HG03558 (cell line): ENCODE measurements around the gene SEC24C.
"Not testable (repeated sequence)": the region's sequence is repeated elsewhere in the genome, so short reads cannot be mapped to it uniquely, and the experiment has no call there.

ENCODE experiments used
- ATAC-seq: cut with Tn5 transposase; IDR thresholded peaks from one replicate; pipeline ENCODE4 v1.9.1; 2021; ENCODE audit warnings: moderate number of reproducible peaks; ENCODE audit not compliant: unreplicated experiment; ENCODE audit errors: extremely low read depth

Gene SEC24C

GRCh38 chr10:73730153-73730906, 13.8 kb upstream of the SEC24C start:
- ATAC-seq, result peak; percentile 44

- ATAC-seq, result no peak
These were observed 12.4 kb upstream of the SEC24C start for GRCh38 chr10:73731588-73732375.

- ATAC-seq, result no peak
These were observed 11.7 kb upstream of the SEC24C start for GRCh38 chr10:73732426-73732825.

- no peak for ATAC-seq
These were observed 11.1 kb upstream of the SEC24C start for GRCh38 chr10:73732931-73733623.

- ATAC-seq, result no peak
These were observed 10.0 kb upstream of the SEC24C start for GRCh38 chr10:73734028-73734720.

- no peak for ATAC-seq
These were observed 9.3 kb upstream of the SEC24C start for GRCh38 chr10:73734796-73735305.

- ATAC-seq, result not testable (repeated sequence)
These were observed 3.5 kb upstream of the SEC24C start for GRCh38 chr10:73740501-73741254.

- no peak for ATAC-seq
These were observed 1.8 kb upstream of the SEC24C start for GRCh38 chr10:73742454-73742734.

- no peak for ATAC-seq
These were observed 756 bp upstream of the SEC24C start for GRCh38 chr10:73743327-73743904.

- ATAC-seq, result peak; percentile 13
These were observed 448 bp downstream of the SEC24C start for GRCh38 chr10:73744664-73744975.

GRCh38 chr10:73746721-73747120, 2.5 kb downstream of the SEC24C start:
- no peak for ATAC-seq

GRCh38 chr10:73750819-73751218, 6.6 kb downstream of the SEC24C start:
- ATAC-seq, result no peak

GRCh38 chr10:73756183-73756582, 12.0 kb downstream of the SEC24C start:
- ATAC-seq, result no peak

- ATAC-seq, result no peak
These were observed 14.7 kb downstream of the SEC24C start for GRCh38 chr10:73758704-73759511.

GRCh38 chr10:73759512-73760115, 15.4 kb downstream of the SEC24C start:
- no peak for ATAC-seq

- no peak for ATAC-seq
These were observed 17.6 kb downstream of the SEC24C start for GRCh38 chr10:73761781-73762180.

GRCh38 chr10:73762915-73763314, 18.7 kb downstream of the SEC24C start:
- no peak for ATAC-seq

- no peak for ATAC-seq
These were observed 19.2 kb downstream of the SEC24C start for GRCh38 chr10:73763343-73763742.
